ENCODE results near the gene PTK6. TPM values are rescaled to one million over a fixed set of nuclear protein-coding genes. Genes with fewer than 3 reads are reported as not detected.

The PTK6 gene
- total and polyA plus RNA-seq, 5 donors from 2014 or later = 0.15 to 0.21 (median 0.19) TPM; not detected in 1

DNA sequence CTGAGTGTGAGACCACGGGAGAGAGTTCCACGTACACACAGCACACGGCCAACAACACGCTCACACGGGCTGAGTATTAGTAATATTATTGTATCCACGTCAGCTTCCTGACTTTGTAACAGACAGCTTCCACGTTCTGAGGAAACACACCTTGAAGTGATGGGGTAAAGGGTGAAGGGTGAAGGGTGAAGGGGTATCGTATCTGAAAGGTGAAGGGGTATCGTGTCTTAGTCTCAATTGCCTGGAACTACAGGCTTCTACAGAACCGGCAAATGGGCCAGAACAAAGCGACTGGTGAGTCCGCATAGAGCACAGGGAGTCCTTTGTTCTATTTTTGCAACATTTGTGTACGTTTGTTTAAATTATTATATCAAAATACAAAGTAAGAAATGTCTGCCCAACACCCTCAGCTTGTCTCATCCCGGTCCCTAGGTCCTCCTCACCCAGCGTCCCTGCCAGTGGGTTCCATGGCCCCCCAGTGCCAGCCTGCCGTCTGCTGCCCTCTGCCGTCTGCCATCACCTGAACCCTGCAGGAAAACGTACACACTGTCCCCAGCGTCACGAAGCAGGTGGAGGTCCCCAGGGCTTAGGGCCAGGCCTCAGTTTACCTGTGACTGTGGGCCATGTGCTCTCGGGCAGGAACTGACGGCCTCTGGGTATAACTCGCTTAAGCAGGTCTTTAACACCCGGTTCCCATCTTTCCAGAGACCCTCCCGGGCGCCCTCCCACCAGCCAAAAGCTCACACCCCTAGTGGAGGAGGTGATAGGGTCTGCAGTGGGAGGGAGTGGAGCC lies 41.2 kb upstream of the PTK6 start:
- Mint-ChIP-seq H3K36me3 (no peaks in the 10 kb centered on the region), H3K27me3 (peaks cover 10% of the 10 kb centered on the region), H3K4me3 (no peak overlapping the region)

DNA sequence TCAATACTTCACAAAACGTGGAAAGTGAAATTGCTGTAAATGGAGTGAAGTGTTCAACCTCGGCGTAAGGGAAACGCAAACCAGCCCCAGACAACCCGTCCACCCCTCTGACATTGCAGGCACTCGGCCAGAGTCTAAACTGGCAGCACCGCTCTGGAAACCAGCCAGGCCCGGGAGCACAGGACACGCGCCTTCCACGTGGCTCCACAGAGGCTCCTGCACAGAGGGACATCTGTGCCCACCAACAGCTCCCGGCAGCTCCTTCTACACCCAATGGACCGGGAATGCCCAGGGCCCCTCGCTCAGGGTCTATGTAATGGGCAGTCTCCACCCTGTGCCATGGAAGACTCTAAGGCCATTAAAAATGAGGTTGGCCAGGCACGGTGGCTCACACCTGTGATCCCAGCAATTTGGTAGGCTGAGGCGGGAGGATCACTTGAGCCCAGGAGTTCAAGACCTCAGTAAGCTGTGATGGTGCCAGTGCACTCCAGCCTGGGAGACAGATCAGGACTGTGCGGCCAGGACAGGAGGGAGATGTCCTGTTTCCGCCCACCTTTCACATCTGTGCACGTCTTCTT lies 40.2 kb upstream of the PTK6 start:
- Mint-ChIP-seq H3K9me3 (peaks cover 0 to 2% (median 0%) of the 10 kb centered on the region in 7 donors), H3K27me3 (peaks cover 10% of the 10 kb centered on the region), H3K4me3 (peak overlapping the region in 1 of 4 donors; percentile 84), H3K27ac (no peak overlapping the region), H3K4me1 (peaks cover 0 to 10% (median 3%) of the 10 kb centered on the region in 4 donors), H3K36me3 (no peaks in the 10 kb centered on the region)
- Histone ChIP-seq H3K9me3 (ENCODE audit: control insufficient read depth in 2 of 2, low read length in 2 of 2) (no peaks in the 10 kb centered on the region), H3K4me3 (ENCODE audit: low read depth, low read length) (no peak overlapping the region), H3K27me3 (ENCODE audit: control insufficient read depth, insufficient read depth, low read length) (no peaks in the 10 kb centered on the region), H3K27ac (ENCODE audit: insufficient read depth, low read length, poor library complexity, severe bottlenecking) (no peak overlapping the region), H3K36me3 (ENCODE audit: control insufficient read depth, insufficient read depth, low read length) (no peaks in the 10 kb centered on the region), H3K4me1 (ENCODE audit: control insufficient read depth, insufficient read depth, low read length, poor library complexity, severe bottlenecking) (peaks cover 25% of the 10 kb centered on the region)
- ATAC-seq (ENCODE audit: low read depth in 2 of 2) (no peak), DNase-seq (no peak)

More for the DNA sequence above, 41.2 kb upstream of the PTK6 start:
- no peaks in the 10 kb centered on the region for H3K36me3 ChIP-seq (ENCODE audit: control insufficient read depth, insufficient read depth, low read length)
- no peak overlapping the region for H3K27ac ChIP-seq (ENCODE audit: insufficient read depth, low read length, poor library complexity, severe bottlenecking)
- no peak overlapping the region for H3K4me3 ChIP-seq (ENCODE audit: low read depth, low read length)
- H3K9me3 ChIP-seq (ENCODE audit: control insufficient read depth in 2 of 2, low read length in 2 of 2) = no peaks in the 10 kb centered on the region
- peaks cover 15% of the 10 kb centered on the region for H3K4me1 ChIP-seq (ENCODE audit: control insufficient read depth, insufficient read depth, low read length, poor library complexity, severe bottlenecking)
- no peak for ATAC-seq (ENCODE audit: low read depth in 2 of 2)
- no peaks in the 10 kb centered on the region for H3K27me3 ChIP-seq (ENCODE audit: control insufficient read depth, insufficient read depth, low read length)
- Mint-ChIP-seq H3K9me3 (peaks cover 0 to 2% (median 0%) of the 10 kb centered on the region in 7 donors), H3K27ac (no peak overlapping the region), H3K4me1 (peaks cover 0 to 10% (median 3%) of the 10 kb centered on the region in 4 donors)
- no peak for DNase-seq

DNA sequence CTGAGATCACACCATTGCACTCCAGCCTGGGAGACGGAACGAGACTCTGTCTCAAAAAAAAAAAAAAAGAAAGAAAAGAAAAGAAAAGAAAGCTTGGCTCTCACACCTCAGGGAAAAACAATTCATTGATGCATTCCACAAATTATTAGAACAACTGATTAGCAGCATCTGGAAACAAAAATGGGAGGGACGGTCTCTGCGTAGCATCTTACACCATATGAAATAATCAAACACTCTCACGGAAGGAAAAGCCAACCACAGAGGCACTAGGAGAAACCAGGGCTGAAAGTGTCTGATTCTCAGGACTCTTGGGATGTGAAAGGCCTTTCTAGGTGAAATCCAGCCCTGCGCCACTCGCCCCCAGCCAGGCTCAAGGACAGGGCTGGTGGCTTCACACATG lies 39.1 kb upstream of the PTK6 start:
- peaks cover 0 to 2% (median 0%) of the 10 kb centered on the region in 7 donors for H3K9me3 Mint-ChIP-seq
- no peak overlapping the region for H3K27ac ChIP-seq (ENCODE audit: insufficient read depth, low read length, poor library complexity, severe bottlenecking)
- H3K27me3 Mint-ChIP-seq = peaks cover 10% of the 10 kb centered on the region
- peak overlapping the region in 3 of 4 donors; percentile 37 to 84 (median 74) for H3K4me3 Mint-ChIP-seq
- H3K27me3 ChIP-seq (ENCODE audit: control insufficient read depth, insufficient read depth, low read length) = no peaks in the 10 kb centered on the region
- H3K4me1 Mint-ChIP-seq = peaks cover 0 to 10% (median 3%) of the 10 kb centered on the region in 4 donors
- H3K36me3 ChIP-seq (ENCODE audit: control insufficient read depth, insufficient read depth, low read length) = no peaks in the 10 kb centered on the region
- no peak for ATAC-seq (ENCODE audit: low read depth in 2 of 2)
- H3K4me1 ChIP-seq (ENCODE audit: control insufficient read depth, insufficient read depth, low read length, poor library complexity, severe bottlenecking) = peaks cover 31% of the 10 kb centered on the region
- H3K4me3 ChIP-seq (ENCODE audit: low read depth, low read length) = no peak overlapping the region
- no peaks in the 10 kb centered on the region for H3K36me3 Mint-ChIP-seq
- no peak for DNase-seq
- H3K9me3 ChIP-seq (ENCODE audit: control insufficient read depth in 2 of 2, low read length in 2 of 2) = no peaks in the 10 kb centered on the region
- peak overlapping the region in 2 of 3 donors; percentile 37 to 76 for H3K27ac Mint-ChIP-seq

DNA sequence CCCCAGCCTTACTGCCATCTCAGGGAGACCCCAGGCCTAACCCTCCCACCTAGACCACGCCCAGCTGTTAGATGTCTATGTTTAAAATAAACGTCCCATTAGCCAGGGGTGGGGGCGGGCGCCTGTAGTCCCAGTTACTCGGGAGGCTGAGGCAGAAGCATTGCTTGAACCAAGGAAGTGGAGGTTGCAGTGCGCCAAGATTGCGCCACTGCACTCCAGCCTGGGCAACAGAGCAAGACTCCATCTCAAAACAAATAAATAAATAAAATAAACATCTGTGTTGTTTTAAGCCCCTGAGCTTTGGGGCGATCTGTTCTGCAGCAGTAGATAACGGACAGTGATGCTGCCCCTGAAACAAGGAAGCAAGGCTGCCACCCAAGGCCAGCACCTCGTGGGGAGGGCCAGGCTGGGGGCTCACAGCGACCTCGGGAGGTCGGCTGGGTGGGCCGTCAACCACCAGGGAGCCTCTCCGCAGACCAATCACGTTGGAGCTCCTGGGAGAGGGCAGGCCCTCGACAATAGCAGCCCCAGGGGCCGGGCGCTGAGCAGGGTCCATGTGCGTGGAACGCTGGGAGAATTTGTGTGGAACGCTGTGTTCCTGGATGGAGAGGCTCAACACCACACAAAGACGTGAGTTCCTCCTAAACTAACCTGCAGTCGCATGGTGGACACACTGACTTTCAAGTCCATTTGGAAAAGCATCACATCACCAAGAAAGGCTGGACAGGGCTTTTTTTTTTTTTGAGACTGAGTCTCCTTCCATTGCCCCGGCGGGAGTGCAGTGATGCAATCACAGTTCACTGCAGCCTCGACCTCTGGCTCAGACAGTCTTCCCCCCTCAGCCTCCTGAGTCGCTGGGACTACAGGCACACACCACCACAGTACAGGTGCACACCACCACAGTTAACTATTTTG lies 37.9 kb upstream of the PTK6 start:
- Histone ChIP-seq H3K9me3 (ENCODE audit: control insufficient read depth in 2 of 2, low read length in 2 of 2) (no peaks in the 10 kb centered on the region), H3K36me3 (ENCODE audit: control insufficient read depth, insufficient read depth, low read length) (no peaks in the 10 kb centered on the region), H3K27ac (ENCODE audit: insufficient read depth, low read length, poor library complexity, severe bottlenecking) (no peak overlapping the region), H3K4me1 (ENCODE audit: control insufficient read depth, insufficient read depth, low read length, poor library complexity, severe bottlenecking) (peaks cover 27% of the 10 kb centered on the region), H3K27me3 (ENCODE audit: control insufficient read depth, insufficient read depth, low read length) (no peaks in the 10 kb centered on the region), H3K4me3 (ENCODE audit: low read depth, low read length) (no peak overlapping the region)
- H3K27me3 Mint-ChIP-seq = peaks cover 4% of the 10 kb centered on the region
- no peak for DNase-seq
- peak overlapping the region; percentile 41 to 76 (median 72) for H3K4me3 Mint-ChIP-seq
- H3K4me1 Mint-ChIP-seq = peaks cover 0 to 5% (median under 1%) of the 10 kb centered on the region in 4 donors
- H3K36me3 Mint-ChIP-seq = no peaks in the 10 kb centered on the region
- H3K9me3 Mint-ChIP-seq = peaks cover 0 to 2% (median 0%) of the 10 kb centered on the region in 7 donors
- no peak overlapping the region for H3K27ac Mint-ChIP-seq
- ATAC-seq (ENCODE audit: low read depth in 2 of 2) = no peak

DNA sequence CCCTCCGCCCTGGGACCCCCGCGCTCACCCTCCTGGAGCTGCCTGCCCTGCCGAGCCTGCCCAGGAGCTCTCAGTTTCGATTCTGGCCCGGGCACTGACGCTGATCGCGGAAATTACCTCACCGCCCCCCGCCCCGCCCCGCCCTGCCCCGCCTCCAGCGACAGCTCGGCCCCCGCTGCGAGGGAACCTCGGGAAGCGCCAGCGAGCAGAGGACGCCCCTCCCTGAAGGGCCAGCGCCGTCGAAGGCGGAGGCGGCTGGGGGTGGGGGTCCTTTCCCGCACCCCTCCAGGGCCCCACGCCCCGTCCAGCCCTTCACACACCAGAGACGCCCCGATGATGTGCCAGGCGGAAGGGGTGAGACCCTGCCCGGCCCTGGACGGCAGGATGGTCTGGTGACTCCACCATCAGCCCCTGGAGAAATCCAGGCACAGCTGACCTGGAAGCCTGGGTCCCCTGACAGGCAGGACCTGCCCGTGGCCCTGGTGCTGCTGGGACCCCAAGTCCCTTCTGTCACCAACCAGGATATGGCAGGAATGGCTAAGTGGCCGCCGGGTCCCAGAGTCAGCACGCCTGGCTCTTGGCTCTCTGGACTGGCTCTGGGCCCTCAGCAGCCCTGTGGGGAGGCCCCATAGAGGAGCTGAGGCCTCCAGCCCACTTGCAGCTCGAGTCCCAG lies 37.1 kb upstream of the PTK6 start, which contains the start of gene HELZ2:
Gene HELZ2, minus strand, starts transcription at position 84 of the 673 bp plus-strand sequence. CDS start 1,854 bp downstream, outside the sequence.
- Mint-ChIP-seq H3K36me3 (no peaks in the 10 kb centered on the region), H3K27me3 (no peaks in the 10 kb centered on the region), H3K9me3 (peaks cover 0 to 2% (median 0%) of the 10 kb centered on the region in 7 donors), H3K4me1 (peaks cover 0 to 9% (median 3%) of the 10 kb centered on the region in 4 donors), H3K4me3 (peak within 1 kb of the TSS; percentile 41 to 85 (median 78)), H3K27ac (peak within 1 kb of the TSS in 2 of 3 donors; percentile 56 to 67)
- peak; percentile 64 to 77 (median 69) for DNase-seq
- Histone ChIP-seq H3K27ac (ENCODE audit: insufficient read depth, low read length, poor library complexity, severe bottlenecking) (peak within 1 kb of the TSS; percentile 55), H3K36me3 (ENCODE audit: control insufficient read depth, insufficient read depth, low read length) (no peaks in the 10 kb centered on the region), H3K4me1 (ENCODE audit: control insufficient read depth, insufficient read depth, low read length, poor library complexity, severe bottlenecking) (peaks cover 31% of the 10 kb centered on the region), H3K4me3 (ENCODE audit: low read depth, low read length) (peak within 1 kb of the TSS; percentile 62), H3K9me3 (ENCODE audit: control insufficient read depth in 2 of 2, low read length in 2 of 2) (no peaks in the 10 kb centered on the region), H3K27me3 (ENCODE audit: control insufficient read depth, insufficient read depth, low read length) (no peaks in the 10 kb centered on the region)
- peak; percentile 80 to 89 for ATAC-seq (ENCODE audit: low read depth in 2 of 2)

DNA sequence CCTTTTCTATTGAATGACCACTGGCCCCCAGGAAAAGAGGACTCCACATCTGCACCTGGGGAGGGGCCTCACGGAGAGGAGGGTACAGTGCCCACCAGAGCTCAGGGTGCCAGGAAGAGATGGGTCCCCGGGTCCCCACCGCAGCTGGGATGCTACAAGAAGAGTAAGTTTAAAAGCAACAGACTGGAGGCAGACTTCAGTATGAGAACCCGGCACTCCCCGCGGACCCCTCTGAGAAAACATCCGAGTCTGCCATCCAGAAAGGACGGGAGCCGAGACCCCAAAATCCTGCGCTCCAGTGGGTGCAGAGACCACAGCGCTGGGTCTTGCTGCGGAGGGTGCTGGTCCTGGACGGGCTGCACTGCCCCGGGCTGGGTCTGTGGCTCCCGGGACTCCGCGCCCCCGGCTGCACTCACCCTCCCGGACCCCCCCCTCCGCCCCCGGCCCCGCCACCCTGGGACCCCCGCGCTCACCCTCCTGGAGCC lies 36.5 kb upstream of the PTK6 start:
- no peaks in the 10 kb centered on the region for H3K36me3 ChIP-seq (ENCODE audit: control insufficient read depth, insufficient read depth, low read length)
- H3K36me3 Mint-ChIP-seq = no peaks in the 10 kb centered on the region
- peaks cover 37% of the 10 kb centered on the region for H3K4me1 ChIP-seq (ENCODE audit: control insufficient read depth, insufficient read depth, low read length, poor library complexity, severe bottlenecking)
- no peaks in the 10 kb centered on the region for H3K27me3 Mint-ChIP-seq
- ATAC-seq (ENCODE audit: low read depth in 2 of 2) = peak in 1 of 2 donors; percentile 6
- peak overlapping the region; percentile 41 to 85 (median 71) for H3K4me3 Mint-ChIP-seq
- H3K4me1 Mint-ChIP-seq = peaks cover 0 to 11% (median 5%) of the 10 kb centered on the region in 4 donors
- H3K27ac Mint-ChIP-seq = peak overlapping the region in 2 of 3 donors; percentile 56 to 67
- no peaks in the 10 kb centered on the region for H3K27me3 ChIP-seq (ENCODE audit: control insufficient read depth, insufficient read depth, low read length)
- no peaks in the 10 kb centered on the region for H3K9me3 ChIP-seq (ENCODE audit: control insufficient read depth in 2 of 2, low read length in 2 of 2)
- H3K4me3 ChIP-seq (ENCODE audit: low read depth, low read length) = peak overlapping the region; percentile 62
- H3K27ac ChIP-seq (ENCODE audit: insufficient read depth, low read length, poor library complexity, severe bottlenecking) = peak overlapping the region; percentile 55
- H3K9me3 Mint-ChIP-seq = peaks cover 0 to 2% (median 0%) of the 10 kb centered on the region in 7 donors
- no peak for DNase-seq
